HG02678 (cell line): Measurements from ENCODE around the gene ATP8B3.
"Not testable (repeated sequence)": the region's sequence is repeated elsewhere in the genome, so short reads cannot be mapped to it uniquely, and the experiment has no call there.

Experiments
- ATAC-seq: cut with Tn5 transposase; IDR thresholded peaks from one replicate; pipeline ENCODE4 v1.9.1; 2021; ENCODE audit warnings: mild to moderate bottlenecking, moderate library complexity; ENCODE audit not compliant: unreplicated experiment

The ATP8B3 gene

DNA sequence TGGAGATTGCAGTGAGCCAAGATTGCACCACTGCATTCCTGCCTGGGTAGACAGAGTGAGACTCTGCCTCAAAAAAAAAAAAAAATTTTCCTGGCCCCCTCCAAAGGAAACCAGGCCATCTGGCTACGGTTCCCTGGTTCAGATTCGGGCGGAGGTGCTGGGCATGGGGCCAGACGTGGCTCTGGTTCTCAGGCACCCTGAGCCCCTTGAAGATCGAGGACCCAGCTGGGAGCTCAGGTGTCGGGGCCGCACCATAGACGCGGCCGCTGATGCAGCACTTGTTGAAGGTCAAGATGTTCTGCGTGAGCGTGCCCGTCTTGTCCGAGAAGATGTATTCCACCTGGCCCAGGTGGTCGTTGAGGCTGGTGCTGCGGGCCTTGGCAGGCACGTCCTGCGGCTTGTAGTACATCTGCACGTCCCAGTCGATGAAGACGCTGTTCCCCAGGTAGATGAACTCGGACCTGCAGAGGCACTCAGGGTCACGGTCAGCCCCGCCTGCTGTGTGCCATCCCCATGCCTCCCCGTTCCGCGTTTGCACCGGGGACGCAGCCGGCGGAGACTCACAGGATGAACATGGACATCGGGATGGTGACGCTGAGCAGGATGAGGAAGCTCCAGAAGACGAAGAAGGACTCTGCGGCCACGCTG, 12.3 kb downstream of the ATP8B3 start:
- no peak for ATAC-seq

DNA sequence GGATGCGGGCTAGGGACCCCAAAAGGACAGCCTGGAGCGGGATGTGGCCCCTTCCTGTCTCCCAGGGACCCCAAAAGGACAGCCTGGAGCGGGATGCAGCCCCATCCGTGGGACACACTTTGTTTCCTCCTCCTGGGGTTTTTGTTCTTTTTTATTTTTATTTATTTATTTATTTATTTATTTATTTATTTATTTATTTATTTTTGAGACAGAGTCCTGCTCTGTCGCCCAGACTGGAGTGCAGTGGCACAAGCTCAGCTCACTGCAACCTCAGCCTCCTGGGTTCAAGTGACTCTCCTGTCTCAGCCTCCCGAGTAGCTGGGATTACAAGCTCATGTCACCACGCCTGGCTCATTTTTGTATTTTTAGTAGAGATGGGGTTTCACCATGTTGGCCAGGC, 14.8 kb downstream of the ATP8B3 start:
- ATAC-seq, result not testable (repeated sequence)

DNA sequence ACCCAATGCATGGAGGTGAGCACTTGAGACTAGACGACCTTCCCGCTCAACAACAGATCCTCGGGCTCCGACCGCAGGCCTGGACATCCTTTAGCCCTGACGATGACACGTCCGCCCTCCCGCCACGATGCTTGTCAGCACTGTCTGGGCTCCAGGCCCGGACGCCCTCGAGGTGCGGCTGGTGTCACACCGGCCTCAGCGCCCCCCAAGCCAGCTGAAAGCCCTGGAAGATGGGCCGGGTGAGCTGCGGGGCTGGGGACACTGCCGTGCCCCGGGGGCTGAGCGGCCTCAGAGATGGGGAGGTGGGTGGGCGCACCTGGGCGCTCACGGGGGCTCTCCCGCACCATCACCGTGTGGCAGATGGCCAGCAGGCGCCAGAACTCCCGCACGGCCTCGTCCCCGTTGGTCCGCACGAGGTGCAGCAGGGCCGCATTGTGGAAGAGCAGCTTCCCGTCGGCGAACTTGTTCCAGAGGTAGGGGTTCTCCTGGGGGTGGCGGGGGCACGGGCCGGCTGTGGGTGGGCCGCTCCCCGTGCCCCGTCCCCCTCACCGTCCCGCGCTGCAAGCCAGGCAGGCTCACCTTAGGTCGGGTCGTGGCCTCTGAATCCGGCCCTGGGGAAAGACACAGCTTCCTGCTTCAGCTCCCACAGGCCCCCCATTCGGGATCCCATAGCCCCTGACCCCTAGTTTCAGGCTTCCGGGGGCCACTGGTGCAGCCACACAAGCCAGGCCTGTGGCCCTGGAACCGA, 15.5 kb downstream of the ATP8B3 start:
- no peak for ATAC-seq

DNA sequence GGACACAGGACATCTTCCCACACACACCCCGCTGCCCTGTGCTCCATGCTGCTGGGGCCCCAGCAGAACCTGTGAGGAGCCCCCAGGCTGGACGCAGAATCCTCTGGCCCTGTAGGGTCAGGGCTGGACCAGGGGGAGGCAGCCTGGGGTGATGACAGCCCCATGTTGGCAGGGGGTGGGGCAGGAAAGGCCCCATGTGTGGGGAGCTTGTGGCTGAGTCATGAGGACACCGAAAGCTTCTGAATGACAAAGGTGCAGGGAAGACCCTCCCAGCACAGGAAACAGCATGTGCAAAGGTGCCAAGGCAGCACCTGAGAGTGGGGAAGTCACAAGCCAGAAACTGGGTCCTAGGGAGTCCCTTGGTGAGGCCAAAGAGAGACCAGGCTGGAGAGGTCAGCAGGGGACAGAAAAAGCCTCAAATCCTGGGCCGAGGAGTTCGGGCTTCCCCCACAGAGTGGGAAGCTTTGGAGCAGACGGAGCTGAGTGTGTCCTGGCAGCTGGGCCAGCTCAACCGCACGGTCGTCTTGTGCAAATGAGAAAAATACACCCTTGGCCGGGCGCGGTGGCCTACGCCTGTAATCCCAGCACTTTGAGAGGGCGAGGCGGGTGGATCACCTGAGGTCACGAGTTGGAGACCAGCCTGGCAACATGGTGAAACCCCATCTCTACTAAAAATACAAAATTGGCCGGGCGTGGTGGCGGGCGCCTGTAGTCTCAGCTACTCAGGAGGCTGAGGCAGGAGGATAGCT, 17.5 kb downstream of the ATP8B3 start:
- ATAC-seq, result no peak

DNA sequence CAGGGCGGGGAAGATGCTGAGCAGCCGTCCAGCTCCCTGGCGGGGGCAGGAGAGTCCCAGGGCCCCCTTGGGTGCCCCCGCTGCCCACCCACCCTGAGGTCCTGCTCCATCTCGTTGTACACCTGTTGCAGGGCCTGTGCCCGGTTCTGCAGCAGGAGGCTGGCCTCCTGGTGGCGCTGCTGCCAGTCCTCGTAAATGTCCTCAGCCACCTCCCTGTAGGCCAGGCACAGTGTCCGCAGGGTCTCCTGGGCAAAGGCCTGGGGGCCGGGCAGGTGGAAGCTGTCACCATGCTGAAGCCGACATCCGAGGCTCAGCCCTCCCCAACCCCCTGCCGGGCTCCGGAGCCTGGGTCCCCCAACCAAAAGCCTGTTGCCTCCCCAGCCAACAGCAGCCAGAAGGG, 20.2 kb downstream of the ATP8B3 start:
- no peak for ATAC-seq

DNA sequence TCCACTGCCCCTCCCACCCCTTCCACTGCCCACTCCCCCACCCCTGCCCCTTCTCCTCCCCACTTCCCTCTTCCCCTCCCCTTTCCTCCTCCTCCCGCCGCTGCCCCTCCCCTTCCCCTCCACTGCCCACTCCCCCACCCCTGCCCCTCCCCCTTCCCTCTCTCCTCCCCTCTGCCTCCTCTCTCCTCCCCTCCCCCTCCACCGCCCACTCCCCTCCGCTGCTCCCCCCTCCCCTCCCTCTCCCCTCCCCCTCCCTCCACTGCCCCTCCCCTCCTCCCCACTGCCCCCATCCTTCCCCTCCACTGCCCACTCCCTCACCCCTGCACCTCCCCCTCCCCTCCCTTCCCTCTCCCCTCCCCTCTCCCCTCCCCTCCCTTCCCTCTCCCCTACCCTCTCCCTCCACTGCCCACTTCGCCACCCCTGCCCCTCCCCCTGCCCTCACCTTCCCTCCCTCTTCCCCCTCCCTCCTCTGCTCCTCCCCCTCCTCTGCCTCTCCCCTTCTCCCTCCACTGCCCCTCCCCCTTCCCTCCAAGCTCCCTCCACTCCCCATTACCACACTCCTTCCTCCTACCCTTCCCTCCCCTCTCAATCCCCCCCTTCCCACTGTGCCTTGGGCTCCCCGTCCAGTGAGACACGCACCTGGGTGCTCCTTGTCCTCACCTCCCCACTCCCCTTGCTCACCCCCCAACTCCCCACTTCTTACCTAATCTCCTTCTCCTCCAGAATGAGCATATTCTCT, 21.9 kb downstream of the ATP8B3 start:
- ATAC-seq, result no peak

DNA sequence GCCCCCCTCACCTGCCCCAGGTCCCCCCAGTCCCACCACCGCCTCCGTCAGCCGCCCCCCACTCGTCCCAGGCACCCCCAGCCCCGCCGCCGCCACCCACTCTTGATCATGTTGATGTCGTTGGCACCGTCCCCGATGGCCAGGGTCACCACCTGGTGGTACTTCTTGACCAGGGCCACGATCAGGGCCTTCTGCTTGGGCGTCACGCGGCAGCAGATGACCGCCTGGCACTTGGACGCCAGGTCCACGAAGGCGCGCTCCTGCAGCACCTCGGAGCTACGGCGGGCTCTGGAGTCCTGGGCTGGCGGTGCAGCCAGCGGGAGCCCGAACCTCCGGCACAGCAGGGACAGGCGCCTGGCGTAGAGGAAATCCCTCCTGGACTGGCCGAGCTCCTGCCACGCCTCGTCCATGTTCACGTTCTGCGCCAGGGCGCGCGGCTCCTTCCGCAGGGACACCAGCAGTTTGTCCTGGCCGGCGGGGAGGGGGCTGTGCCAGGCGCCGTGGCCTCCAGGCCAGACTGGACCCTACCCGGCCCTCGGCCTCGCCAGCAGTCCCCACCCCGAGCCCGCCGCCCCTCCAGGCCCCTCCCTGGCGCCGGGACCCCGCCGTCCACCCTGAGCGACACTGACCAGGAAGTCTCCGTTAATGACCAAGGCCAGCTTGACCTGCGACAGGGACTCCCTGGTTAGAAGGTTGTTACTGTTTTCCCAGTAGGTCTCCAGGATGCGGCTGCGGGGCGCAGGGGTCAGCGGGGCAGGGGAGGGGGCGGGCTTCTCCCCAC, 22.6 kb downstream of the ATP8B3 start:
- ATAC-seq, result no peak

DNA sequence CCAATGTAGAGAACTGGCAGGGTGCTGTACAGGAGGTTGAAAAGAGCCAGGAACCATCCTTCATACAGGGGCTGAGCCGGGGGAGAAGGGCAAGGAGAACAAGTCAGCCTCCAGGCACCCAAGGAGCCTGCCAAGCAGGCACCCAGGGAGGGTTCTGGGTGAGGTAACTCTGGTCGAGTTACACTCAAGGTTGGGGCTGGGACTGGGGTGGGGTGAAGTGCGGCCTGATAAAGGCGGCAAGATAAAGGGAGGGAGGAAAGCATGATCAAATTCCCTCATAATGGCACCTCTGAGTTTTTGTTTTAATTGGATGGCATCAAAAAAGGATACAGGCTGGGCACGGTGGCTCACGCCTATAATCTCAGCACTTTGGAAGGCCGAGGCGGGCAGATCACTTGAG, 25.0 kb downstream of the ATP8B3 start:
- ATAC-seq, result no peak

DNA sequence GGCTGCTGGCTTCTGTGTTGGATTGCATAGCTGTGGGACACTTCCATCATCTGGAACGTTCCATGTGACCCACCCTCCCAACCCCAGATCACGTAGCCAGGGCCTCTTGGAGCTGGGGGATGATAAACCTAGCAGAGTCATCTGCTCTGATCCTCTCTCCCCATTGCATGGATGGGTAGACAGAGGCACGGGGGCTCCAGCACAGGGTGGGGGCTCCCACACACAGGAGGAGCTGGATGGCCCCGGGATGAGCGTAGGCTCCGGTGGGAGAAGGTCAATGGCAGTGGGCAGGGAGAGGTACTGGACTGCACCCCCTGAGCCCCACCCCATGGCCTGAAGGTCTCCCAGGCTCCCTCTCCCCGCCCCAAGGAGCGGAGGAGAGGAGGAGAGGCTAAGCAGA, 25.4 kb downstream of the ATP8B3 start:
- no peak for ATAC-seq

DNA sequence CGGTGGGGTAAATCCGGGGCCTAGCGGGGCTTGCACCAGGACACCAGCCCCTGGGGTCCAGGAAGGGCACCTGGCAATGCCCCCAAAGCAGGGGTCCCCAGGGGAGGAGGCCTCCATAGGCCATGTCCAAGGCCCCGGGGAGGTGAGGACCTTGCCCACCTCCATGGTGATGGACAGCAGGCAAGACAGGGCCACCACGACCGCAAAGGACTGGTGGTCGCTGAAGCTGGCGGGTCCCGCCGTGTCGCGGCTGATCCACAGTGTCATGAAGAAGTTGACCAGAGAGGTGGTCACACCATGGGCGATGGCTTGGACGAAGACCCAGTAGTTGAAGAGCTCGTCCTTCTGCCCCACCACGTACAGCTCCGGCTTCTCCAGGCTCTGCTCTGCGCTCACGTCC, 26.8 kb downstream of the ATP8B3 start:
- no peak for ATAC-seq

DNA sequence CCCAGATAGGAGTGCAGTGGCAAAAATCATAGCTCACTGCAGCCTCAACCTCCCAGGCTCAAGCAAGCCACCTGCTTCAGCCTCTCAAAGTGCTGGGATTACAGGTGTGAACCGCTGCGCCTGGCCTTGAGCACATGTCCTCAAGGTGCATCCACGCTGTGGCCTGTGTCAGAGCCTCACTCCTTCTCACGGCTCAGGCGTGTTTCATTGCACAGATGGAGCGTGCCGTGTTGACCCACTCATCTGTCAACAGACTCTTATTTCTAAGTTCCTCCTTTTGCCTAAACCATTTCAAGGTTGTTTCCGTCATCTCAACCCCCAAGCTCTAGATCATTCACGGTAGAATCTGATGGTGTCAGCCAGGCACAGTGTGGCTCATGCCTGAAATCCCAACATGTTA, 28.2 kb downstream of the ATP8B3 start:
- no peak for ATAC-seq

DNA sequence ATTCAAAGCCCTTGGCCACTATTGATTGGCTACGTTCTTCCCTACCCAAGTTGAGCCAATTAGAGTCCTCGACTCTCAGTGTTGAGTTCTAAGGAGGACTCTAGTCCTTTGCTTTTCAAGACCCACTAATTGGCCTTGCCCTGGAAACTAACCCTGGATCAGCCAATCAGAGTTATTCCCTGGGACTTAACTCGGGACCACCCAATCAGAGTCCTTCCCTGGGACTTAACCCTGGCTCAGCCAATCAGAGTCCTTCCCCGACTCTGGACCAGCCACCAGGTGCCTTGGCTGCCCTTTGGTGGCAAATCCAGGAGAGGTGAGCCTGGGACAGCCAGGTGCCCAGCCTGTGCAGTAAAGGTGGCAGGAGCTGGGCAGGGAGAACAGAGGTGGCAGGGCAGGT, 28.7 kb downstream of the ATP8B3 start:
- ATAC-seq, result no peak

DNA sequence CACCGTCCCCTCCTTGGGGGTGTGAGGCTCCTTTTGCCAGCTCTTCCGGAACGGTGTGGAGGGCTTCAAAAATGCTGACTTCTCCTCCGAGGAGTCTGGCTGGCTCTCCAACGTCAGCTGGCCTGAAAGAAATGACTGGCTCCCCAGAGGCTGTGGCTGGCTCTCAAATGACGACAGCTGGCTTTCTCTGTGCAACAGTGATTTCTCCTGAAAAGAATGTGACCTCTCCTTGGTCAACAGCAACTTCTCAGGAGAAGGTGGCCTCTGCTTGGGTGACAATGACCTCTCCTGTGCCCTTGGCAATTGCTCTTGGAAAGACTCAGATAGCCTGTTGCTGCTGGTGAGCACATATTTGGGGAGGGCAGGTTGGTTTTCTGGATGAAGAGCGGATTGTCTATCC, 29.6 kb downstream of the ATP8B3 start:
- ATAC-seq, result no peak

DNA sequence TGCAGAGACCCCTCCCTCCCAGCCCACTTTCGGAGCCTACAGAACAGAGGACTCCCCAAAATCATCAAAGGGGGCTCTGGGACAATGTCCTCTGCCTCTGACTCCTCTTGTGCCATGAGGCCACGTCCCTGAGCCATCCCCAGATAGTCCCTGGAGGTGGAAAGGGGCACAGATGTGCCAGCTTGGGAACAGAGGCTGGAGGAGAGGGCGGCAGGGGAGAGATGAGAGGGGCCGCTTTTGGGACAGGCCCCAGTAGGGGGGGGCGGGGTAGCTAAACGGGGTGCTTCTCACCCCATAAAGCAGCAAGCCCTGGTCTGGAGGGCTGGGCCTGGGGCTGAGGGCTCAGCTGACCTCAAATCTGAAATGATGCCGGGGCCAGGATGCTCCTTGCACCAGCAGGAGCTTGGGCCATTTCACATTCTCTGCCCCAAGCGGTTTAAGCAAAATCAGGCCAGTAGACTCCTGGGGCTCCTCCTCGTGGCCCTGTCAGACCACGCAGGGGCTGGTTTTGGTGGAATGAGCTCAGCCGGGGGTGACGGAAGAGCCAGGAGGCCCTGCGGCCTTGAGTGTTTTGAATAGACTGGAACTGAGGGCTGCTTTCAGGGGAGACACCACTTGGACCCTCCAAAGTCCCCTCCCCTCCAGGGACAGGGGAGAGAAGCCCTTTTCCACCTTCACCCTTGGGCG, 31.7 kb downstream of the ATP8B3 start:
- ATAC-seq, result no peak

DNA sequence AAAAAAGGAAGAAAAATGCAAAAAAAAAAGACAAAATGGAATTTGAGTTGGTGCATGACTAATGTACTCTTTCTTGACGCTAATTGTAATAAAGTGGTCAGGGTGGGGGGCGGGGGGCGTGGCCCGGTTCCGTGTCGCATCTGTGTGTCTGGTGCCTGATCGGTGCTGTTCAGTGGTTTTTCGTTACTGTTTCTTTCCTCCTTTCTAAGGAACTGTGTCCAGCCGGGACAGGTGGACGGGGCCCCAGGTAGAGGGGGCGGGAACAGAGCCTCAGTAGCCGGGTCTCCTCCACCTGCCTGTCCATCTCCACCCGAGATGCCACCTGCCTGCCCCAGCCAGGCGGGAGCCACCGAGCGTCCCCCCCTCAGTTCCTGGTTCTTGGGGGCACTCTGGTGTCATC, 32.5 kb downstream of the ATP8B3 start:
- ATAC-seq, result no peak

DNA sequence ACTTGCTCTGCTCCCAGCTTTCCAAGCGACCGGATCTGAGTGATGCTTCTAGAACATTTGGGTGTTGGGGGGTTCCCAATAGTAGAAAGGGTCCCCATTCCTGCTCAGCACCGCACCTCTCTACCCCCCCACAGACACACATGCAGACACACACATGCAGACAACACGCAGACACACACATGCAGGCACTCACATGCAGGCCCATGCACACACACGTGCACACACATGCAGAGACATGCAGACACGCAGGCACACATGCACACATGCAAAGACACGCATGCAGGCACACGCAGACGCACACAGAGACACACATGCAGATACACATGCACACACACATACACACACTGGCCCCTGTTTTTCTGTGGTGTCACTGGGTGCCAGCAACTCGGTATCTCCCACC, 34.9 kb downstream of the ATP8B3 start:
- ATAC-seq, result no peak

DNA sequence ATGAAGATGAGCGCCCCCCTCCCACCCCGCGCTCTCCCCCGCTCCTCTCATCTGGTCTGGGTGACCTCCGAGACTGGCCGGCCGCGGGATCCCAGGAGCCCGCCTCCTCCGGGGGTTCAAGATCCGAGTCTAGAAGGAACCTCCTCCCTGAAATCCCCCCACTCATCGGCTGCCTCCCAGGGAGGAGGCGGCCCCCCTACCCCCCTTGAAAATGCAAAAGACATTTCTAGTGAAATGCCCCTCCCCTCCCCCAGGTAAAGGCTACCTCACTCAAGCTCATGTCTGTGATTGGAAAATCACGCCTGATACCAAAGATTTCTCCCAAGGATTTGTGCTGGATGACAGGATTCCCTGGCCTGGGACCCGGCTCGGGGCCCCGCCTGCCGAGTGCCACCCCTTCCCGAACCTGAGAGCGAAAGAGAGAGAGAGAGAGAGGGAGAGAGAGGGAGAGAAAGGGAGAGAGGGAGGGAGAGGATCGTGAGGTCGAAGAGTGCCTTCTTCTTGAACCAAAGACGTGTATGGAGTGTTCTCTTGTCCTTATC, 35.4 kb downstream of the ATP8B3 start:
- no peak for ATAC-seq

DNA sequence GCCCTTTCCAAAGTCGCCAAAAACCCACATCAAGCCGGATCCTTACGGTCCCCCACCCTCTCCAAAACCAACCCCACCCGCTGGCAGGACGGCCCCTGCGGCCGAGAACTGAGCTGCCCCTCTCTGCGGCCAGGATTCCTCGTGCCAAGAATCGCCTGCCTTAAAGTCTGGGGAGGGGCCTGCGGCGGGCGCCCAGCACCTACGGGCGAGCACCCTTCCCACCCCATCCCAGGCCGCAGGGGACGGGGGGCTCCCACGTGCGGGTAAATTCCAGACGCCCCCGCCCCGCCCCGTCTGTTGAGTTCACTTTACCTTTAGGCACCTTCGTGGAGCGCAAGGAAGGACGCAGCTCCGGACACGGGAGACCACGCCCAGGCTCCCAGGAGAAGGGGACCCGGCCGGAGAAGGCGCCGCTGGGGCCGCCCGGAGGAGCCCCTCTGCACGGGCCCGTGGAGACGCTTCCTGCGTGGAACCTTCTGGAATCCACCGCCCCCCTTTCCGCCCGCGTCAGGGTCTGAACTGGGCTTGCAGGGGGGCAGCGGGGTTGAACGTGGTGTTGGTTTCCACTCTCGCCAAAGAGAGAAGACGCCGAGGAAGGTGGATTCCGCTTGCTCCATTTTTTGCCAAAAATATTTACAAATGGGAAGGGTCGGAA, 36.0 kb downstream of the ATP8B3 start:
- no peak for ATAC-seq
